AG04450 (cell line): ENCODE results near the gene DCBLD2. TPM values are rescaled to one million over a fixed set of nuclear protein-coding genes. Genes with fewer than 3 reads are reported as not detected.

ENCODE experiments used
- CTCF ChIA-PET: fragments of 300-600, 350-600 bp; formaldehyde crosslinking; extraction: SDS; loops from one replicate; lab custom pipeline; 2022; ENCODE audit warnings: antibody characterized with exemption, inconsistent platforms; lab: Charles Lee
- POLR2A ChIA-PET: fragments of 350-600 bp; formaldehyde crosslinking; extraction: SDS; loops from one replicate; lab custom pipeline; 2021; ENCODE audit warnings: antibody characterized with exemption, inconsistent platforms; lab: Yijun Ruan, JAX
- DNase-seq: peaks from one replicate; pipeline ENCODE4 v3.0.0-alpha.2; 2011; ENCODE audit warnings: low read depth, low spot score
- H3K27ac ChIP-seq: one replicate; pipeline ENCODE4 v1.5.1; 2012; ENCODE audit warnings: low read depth, low read length, control low read depth
- H3K27me3 ChIP-seq: one replicate; pipeline ENCODE4 v1.6.0; 2012; ENCODE audit warnings: low read length; ENCODE audit not compliant: control insufficient read depth, insufficient read depth
- H3K4me3 ChIP-seq: 2 replicates; pipeline ENCODE4 v1.5.1; 2011; ENCODE audit warnings: mild to moderate bottlenecking, low read depth, low read length, control low read depth
- H3K9me3 ChIP-seq: 2 replicates; pipeline ENCODE4 v1.5.1; 2012; ENCODE audit warnings: low read length; ENCODE audit not compliant: control insufficient read depth, insufficient read depth
- polyA minus RNA-seq: library from RNA; depleted of rRNA, polyadenylated mRNA; stranded (reverse); fragments of >200 nt; gene quantifications from 2 replicates; pipeline ENCODE4 v1.2.3, GENCODE V29; 2011; rRNA and poly(A)+ RNA removed
- polyA plus RNA-seq: library from polyadenylated mRNA; depleted of rRNA; stranded (reverse); fragments of >200 nt; gene quantifications from 2 replicates; pipeline ENCODE4 v1.2.3, GENCODE V29; 2011; rRNA removed
- TF ChIP-seq, protein P1 (sequence below): IDR thresholded peaks from 2 replicates; pipeline ENCODE4 v1.5.1; 2011; ENCODE audit warnings: low read depth, low read length, control low read depth, inconsistent platforms

Gene DCBLD2, protein sequence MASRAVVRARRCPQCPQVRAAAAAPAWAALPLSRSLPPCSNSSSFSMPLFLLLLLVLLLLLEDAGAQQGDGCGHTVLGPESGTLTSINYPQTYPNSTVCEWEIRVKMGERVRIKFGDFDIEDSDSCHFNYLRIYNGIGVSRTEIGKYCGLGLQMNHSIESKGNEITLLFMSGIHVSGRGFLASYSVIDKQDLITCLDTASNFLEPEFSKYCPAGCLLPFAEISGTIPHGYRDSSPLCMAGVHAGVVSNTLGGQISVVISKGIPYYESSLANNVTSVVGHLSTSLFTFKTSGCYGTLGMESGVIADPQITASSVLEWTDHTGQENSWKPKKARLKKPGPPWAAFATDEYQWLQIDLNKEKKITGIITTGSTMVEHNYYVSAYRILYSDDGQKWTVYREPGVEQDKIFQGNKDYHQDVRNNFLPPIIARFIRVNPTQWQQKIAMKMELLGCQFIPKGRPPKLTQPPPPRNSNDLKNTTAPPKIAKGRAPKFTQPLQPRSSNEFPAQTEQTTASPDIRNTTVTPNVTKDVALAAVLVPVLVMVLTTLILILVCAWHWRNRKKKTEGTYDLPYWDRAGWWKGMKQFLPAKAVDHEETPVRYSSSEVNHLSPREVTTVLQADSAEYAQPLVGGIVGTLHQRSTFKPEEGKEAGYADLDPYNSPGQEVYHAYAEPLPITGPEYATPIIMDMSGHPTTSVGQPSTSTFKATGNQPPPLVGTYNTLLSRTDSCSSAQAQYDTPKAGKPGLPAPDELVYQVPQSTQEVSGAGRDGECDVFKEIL
- polyA plus RNA-seq (158 and 202 TPM in 2 replicates), polyA minus RNA-seq (159 and 209 TPM in 2 replicates)

DNA sequence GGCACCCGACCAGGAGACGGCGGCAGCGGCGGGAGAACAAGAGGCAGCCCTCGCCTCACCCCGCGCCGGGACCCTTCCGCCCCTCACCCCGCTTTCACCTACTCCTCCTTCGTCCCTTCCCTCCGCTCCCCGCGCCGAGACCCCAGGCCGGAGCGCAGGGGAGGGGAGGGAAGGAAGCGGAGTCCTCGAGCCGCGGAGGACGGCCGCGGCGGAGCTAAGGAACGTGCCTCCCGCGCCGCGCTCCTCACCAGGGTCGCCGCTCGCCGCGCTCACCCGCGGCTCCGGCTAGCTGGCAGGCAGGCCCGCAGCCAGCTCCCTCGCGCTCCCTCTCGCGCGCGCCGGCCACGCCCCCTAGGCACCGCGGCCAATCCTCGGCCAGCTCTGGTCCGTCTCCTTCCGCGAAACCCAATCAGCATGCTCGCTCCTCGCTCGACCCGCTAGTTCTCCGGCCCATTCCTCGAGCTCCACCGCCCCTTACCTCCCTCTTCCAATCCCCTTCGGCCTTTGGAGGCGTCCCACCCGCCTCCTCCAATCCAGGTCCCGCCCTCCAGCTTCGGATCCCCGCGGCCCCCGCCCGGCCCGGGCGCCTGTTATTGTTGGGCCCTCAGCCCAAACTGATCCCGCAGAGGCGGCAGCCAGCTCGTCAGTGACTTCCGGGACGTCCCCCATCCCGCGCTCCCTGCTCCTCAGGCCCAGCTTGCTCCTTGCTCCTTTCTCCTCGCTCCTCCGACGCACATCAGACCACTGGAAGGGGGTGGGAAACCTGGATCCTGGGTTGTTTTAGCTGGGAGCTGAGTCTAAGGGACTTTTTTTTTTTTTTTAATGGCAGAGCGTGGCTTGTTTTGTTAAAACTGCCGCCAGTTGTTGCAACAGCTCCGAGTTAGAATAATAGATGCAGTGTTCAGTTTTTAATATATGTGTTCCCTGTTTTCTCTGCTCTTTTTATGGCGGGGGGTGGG lies at the start of gene DCBLD2:
DCBLD2 (minus strand) TSS at position 304 of the 959 bp plus-strand sequence. CDS start 369 bp downstream, outside the sequence.
- H3K4me3 ChIP-seq = peak within 1 kb of the TSS; percentile 89
- TF ChIP-seq, protein P1, sequence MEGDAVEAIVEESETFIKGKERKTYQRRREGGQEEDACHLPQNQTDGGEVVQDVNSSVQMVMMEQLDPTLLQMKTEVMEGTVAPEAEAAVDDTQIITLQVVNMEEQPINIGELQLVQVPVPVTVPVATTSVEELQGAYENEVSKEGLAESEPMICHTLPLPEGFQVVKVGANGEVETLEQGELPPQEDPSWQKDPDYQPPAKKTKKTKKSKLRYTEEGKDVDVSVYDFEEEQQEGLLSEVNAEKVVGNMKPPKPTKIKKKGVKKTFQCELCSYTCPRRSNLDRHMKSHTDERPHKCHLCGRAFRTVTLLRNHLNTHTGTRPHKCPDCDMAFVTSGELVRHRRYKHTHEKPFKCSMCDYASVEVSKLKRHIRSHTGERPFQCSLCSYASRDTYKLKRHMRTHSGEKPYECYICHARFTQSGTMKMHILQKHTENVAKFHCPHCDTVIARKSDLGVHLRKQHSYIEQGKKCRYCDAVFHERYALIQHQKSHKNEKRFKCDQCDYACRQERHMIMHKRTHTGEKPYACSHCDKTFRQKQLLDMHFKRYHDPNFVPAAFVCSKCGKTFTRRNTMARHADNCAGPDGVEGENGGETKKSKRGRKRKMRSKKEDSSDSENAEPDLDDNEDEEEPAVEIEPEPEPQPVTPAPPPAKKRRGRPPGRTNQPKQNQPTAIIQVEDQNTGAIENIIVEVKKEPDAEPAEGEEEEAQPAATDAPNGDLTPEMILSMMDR = no peak
- CTCF ChIA-PET = interaction anchor here (0.6 to 1.6 kb wide), 7 partner anchors 16 to 95 kb away, joined by 3 to 14 read pairs (median 3); no protein-coding TSS in a partner anchor
- POLR2A ChIA-PET = interaction anchor here (0.5 to 1.6 kb wide), 21 partner anchors 9 to 887 kb away, joined by 3 to 15 read pairs (median 4); no protein-coding TSS in a partner anchor
- DNase-seq = peak; percentile 99
- H3K27me3 ChIP-seq = no peaks in the 10 kb centered on the region
- no peaks in the 10 kb centered on the region; the same call in 1 of the 2 replicates for H3K9me3 ChIP-seq
- peak within 1 kb of the TSS; percentile 86 for H3K27ac ChIP-seq

GRCh38 chr3:98945666-98946065 lies 44.2 kb upstream of the DCBLD2 start:
- ChIA-PET CTCF (interaction anchor here (1.3 kb wide), 1 partner anchor 128 kb away, joined by 5 read pairs; no protein-coding TSS in a partner anchor), POLR2A (no interaction called here)
- H3K4me3 ChIP-seq = no peak overlapping the region
- no peak for DNase-seq
- TF ChIP-seq, protein P1 = no peak
- no peaks in the 10 kb centered on the region for H3K9me3 ChIP-seq
- no peak overlapping the region for H3K27ac ChIP-seq
- H3K27me3 ChIP-seq = no peaks in the 10 kb centered on the region

GRCh38 chr3:98945101-98945524 lies 43.6 kb upstream of the DCBLD2 start:
- DNase-seq = no peak
- POLR2A ChIA-PET = no interaction called here
- TF ChIP-seq, protein P1 = no peak
- H3K27me3 ChIP-seq = no peaks in the 10 kb centered on the region
- no peaks in the 10 kb centered on the region for H3K9me3 ChIP-seq
- CTCF ChIA-PET = interaction anchor here (1.3 kb wide), 1 partner anchor 128 kb away, joined by 5 read pairs; no protein-coding TSS in a partner anchor
- no peak overlapping the region for H3K27ac ChIP-seq
- H3K4me3 ChIP-seq = no peak overlapping the region

DNA sequence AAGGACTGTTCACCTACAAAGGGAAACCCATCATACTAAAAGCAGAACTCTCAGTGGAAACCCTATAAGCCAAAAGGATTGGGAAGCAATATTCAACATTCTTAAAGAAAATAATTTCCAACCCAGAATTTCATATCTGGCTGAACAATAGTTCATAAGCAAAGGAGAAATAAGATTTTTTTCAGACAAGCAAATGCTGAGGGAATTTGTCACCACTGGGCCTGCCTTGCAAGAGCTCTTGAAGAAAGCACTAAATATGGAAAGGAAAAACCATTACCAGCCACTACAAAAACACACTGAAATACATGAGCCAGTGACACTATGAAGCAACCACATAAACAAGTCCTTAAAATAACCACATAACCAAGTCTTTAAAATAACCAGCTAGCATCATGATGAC lies 28.9 kb upstream of the DCBLD2 start:
- Histone ChIP-seq H3K4me3 (no peak overlapping the region), H3K27me3 (no peaks in the 10 kb centered on the region), H3K27ac (no peak overlapping the region), H3K9me3 (peaks cover 15% of the 10 kb centered on the region)
- CTCF ChIA-PET = no interaction called here
- DNase-seq = no peak
- POLR2A ChIA-PET = no interaction called here
- TF ChIP-seq, protein P1 = no peak
